Activated CD8-positive, alpha-beta memory T cell treated with anti-CD3 and anti-CD28 coated beads for 4 hours (primary cell): ENCODE results near the gene ASIC2.

Experiments used
- DNase-seq, 2 donors: peaks; one replicate each; pipeline ENCODE4 v3.0.0-alpha.2; 2020; ENCODE audit warnings: low read depth in 2 of 2

Gene ASIC2

DNA sequence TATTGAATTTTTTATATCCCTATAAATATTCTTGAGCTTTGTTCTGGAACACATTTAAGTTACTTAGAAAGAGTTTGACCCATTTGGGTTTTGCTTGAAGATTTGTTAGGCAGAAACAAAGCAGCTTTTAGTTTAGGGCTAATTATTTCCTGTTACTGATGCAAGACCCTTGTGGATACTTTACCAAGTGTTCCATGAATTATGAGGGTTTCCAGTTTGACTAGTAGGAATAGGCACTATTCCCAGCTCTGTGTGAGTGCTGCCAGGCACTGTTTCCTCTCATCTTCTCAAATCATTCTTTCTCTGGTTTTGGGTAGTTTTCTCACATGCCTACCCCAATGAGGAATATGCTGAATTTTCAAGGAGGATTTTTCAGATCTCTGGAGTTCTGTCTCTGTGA lies 221.4 kb downstream of the ASIC2 start:
- DNase-seq, result no peak

DNA sequence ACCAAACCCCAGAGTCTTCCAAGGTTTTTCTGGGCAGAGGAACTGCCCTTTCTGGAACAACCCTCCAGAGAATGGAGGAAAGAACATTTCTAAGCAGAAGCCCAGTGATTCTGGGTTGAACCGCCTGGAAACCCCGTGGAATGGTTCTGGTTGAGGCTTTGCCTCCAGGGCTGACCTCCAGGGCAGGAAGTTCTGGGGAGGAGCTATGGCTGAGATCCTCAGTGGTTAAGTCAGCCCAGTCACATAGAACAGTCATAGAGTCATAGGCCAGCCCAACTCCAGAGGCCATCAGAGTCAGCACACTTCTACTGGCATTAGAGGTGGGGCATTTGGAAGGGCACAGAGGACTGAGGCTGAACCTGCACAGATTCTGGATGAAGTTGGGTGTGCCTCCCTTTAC lies 235.5 kb downstream of the ASIC2 start:
- DNase-seq, result no peak

DNA sequence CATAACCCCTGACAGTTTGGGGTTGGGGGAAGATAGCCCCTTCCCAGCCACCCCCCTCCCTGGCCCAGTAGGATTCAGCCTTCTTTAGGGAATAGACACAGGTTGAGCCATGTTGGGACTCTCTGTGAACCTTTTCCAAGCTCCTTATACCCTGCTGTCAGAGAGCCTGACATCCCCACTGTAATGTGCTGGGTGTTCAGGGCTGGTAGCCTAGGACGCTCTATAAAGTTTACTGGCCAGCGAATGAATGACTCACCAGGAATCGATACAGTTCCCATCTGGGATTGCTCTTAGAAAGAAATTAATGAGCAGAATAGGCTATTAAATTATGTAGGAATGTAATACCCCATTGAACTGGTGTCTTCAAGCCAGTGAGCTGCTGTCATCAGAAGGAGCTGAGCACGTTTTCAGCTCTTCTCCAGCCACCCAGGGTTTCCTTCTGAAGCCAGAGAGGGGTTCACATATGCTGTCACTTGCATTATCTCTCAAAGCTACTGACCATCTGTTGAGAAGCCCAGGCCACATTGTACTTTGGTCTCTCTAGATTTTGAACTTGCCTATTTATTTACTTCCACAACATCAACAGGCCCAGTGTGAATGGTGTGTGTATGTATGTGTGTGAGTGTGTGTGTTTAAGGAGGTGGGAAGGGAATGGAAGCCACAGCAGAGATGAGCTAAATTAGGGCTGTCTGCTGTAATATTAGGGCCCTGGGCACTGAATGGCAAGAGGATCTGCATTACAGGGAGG lies 236.5 kb downstream of the ASIC2 start:
- no peak for DNase-seq

DNA sequence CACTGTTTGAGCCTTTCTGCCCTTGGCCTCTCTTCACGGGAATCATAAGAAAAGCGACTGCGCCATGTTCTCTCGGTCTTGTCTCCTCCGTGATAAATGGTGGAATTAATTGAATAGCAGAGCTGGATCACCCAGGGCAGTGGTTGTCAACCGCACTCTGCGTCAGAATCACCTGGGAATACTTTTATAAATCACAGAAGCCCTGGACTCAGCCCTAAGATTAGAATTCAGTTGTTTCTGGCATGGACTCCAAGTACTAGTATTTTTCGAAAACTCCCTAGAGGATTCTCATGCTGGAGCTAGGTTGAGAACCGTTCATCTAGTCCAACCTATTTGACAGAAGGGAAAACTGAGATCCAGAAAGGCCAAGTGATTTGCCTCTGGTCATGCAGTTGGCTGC lies 237.3 kb downstream of the ASIC2 start:
- DNase-seq, result no peak

DNA sequence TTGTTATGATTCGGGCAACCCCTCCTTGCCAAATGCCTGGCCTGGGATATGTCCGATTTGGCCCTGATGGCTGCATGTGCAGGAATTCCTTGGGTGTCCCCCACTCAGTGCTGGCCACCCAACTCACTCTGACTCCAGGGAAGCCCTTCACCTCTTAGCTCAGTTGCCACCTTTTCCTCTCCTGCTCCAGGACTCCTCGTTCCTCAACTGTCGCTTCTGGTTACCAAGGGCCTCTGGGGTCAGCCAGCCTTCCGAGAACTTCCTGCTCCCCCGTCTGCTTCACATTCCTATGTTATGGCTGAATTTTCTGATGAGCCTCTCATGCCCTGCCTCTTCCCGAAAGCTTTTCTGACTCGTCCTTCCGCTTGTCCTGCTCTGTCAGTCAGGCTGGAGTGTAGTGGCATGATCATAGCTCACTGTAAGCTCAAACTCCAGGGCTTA lies 237.9 kb downstream of the ASIC2 start:
- DNase-seq, result no peak

DNA sequence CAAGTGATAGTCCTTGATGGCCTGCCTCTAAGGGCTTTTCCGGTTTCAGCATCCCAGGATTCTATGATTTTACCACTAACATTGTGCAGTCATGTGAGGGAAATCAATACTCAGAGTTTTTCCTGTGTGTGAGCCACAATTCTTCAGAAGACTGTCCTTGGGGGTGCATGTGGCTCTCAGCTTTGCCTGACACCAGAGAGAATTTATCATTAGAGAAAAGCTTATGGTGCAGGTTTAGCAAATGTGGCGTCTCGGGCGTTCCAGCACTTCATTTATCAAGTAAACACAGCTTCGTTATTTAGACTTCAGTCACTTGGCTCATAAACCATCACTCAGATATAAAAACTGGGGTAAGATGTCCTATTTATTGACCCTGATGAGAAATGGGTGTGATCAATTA lies 238.7 kb downstream of the ASIC2 start:
- DNase-seq, result no peak

DNA sequence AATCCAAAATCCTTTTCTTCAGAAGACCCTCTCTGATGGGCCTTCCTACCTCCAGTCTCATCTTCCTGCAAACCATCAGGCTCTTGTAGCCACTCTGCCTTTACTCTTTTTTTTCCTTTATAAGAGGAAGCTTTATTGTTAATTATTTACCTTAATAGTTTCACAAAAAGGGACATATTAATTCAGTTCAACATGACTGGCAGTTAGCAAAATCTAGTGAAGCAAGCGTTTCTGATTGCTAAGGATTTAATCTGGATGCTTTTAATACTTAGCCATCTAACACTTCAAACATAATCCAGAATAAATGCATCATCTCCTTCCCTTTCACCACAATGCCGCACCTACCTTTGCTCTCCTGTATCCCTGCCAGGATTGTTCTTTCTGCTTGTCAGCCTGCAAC lies 239.4 kb downstream of the ASIC2 start:
- no peak for DNase-seq

DNA sequence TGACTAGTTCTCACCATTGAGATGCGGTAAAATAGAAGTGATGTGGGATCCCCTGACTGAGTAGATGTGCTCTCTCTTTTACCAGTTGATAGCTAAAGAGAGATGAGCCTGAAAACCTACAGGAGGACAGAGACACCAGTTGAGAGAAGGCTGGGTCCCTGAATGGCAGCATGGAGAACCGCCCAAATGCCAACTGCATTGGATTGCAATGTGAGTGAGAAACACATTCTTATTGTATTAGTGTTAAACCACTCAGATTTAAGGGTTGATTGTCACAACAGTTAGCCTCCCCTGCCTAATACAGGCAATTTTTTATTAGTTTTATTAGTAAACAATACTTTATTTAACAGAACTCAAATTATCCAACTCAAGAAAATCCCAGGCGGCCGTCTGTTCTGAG lies 240.2 kb downstream of the ASIC2 start:
- no peak for DNase-seq

DNA sequence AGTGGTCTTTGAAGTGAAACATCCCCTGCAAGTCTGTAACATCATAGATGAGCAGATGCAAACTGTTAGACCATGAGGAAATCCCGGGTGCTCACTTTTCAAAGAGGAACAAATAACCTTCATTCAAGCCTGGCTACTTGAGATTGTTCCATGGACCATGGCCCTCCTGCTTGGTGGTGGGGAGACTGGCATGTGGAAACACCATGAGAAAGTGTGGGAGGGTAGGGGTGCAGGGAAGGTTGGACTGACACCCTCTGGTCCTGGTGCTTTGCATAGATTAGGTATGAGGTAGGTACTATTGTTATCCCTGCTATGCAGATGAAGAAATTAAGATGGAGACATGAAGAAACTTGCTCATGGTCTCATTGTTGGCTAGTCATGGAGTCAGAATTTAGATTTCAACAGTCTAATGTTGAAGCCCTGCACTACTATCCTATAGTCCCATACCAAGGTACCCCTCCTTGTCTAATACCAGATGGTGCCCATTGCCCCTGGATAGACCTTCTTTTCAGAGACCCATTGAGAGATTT lies 242.4 kb downstream of the ASIC2 start:
- no peak for DNase-seq

DNA sequence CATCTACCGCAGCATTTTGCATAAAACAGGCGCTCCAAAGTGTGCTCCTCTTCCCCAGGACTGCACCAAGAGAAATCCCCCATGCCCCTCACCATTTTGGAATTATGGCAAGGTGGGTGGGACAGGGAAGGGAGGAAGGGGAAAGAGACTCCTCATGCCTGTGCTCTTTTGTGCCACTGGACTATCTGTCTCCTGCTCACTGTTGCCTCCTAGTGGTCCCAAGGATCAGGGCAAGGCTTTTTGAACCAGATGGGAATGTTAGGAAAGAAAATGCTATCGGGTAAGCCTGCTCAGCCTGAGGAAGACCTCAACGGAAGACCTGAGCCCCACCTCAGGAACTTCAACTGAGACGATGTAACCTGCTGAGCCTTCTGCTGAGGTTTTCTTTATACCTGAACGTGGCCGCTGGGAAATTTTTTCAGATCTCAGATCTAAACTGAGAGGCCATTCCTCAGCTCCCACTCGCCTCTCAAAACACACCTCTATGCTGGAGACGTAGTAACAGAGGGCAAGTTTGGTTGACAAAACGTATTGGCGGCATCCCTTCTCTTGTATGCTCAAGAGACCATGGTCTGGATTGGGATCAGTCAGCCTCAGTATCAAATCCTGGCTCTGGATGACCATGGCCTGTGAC lies 243.2 kb downstream of the ASIC2 start:
- DNase-seq, result peak in 1 of 2 donors; percentile 2

DNA sequence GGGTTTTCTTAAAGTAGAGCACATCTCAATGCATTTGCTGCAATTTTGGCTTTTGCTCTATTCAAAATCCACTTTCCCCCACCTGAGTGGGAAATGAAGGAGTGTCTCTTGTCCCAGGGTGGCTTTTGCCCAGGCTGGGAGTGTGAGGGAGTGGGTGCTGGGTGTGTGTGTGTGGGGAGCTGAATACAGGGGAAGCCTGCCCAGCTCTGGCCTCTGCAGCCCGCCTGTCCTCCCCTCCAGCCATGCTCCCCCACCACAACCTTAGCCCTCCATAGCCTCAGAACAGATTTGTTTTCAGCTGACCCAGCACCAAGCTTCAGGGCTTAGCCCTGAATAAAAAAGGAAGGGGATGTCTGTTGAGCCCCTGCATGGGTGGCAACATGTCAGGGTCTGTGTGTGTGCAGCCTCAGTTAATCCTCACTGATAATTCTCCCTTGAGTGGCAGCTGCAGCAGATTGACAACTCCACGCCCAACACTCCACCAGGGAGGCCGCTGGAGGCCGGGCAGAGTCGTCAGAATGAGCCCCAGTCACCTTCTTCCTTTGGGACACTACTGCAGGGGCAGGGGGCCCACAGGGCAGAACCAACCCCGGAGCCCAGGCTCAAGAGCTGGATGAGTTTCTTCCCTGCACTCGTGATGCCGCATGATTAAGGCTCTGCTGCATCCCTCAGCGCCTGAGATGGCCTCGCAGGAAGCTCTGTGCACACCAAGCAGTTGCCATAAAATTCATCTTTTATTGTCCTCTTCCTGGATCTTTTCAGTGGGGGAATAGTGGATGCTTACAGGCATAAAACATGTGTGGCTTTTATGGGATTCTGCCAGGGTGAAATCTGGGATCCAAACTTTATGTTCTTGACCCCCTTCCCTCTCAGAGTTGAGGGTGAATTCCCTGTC lies 246.5 kb downstream of the ASIC2 start:
- DNase-seq, result no peak

DNA sequence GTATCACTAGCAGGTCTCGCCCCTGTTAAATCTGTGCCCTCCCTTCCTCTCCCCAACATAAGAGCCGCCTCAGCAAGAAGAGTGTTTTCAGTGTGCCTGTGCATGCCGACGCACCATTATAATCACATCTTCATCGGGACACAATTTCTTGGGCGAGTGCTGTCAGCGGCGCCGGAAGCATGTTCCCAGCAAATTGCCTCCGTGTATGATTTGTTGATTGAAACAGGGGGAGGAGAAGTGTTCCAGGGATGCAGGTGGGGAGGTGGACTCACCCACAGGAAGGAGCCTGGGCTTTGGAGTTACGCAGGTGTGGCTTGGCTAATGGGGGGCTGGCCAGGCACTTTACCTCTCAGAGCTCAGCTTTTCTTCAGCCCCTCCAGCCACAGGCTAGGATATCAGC lies 247.9 kb downstream of the ASIC2 start:
- DNase-seq, result no peak

DNA sequence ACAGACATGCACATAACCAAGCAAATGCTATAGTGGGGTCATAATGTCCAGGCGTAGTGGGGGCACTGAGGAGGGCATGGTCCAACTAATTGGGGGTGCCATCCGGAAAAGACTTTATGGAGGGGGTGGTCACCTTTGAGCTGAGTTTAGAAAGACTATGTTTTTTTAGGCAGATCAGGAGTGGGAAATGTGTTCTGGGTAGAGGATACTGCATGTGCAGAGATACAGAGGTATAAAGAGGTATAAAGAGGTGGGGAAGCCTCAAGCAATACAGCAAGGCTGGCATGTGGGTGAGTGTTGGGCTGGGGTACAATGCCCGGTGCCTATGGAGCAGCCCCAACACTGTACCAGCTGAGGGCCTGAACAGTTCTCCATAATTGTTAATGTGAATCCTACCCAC lies 248.3 kb downstream of the ASIC2 start:
- DNase-seq, result no peak

DNA sequence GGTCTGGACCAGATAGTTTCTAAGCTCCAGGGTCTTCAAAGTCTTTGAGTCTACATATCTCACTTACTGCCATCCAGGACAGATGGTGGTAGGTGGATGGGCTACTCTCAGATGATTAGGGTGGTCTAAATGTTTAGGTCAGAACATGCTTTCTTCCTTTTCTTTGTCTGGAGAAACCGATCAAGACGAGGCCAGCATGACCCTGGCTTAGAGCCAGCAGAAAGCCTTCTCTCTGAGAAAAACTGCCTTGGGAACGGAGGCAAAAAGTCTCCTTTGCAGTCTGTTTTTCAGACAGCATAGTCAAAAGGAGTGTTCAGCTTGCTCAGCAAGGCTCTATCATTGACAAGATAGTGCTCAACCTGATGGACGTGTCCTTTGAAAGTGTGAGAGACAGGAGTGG lies 252.6 kb downstream of the ASIC2 start:
- no peak for DNase-seq

DNA sequence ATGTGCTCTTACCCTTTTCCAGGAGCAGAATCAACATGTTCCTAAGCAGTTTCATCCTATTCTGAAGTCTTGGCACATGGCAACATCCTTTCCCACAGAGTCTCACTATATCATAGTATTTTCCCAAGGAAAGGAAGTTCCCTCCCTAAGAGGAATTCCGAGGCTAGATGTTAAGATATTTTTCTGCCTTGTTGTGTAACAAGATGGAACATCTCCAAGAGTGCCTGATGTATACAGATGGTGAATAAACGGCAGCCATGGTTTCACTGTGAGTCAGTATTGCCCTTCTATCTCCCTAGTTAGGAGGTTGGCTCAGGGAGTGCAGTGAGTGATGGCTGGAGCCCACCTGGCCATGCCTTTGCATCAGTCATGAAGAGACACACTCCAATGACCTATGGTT lies 253.2 kb downstream of the ASIC2 start:
- no peak for DNase-seq

DNA sequence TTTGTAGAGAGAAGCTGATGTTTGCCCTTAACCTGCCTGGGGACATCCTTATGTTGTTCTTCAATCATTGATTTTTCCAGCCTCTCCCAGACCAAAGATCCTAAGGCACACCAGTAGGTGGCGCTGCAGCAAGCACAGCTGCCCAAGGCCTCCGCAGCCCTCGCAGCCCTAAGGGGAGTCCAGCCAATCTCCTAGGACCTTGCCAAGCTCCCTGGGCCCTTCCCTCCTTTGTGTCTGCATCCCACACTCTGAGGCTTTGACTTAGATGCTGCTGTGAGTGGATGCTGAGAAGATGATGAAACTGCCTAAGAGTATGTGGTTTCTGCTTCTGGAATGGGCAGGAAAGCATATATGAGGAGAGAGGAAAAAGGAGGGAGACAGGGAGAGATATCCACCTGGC lies 254.4 kb downstream of the ASIC2 start:
- no peak for DNase-seq

DNA sequence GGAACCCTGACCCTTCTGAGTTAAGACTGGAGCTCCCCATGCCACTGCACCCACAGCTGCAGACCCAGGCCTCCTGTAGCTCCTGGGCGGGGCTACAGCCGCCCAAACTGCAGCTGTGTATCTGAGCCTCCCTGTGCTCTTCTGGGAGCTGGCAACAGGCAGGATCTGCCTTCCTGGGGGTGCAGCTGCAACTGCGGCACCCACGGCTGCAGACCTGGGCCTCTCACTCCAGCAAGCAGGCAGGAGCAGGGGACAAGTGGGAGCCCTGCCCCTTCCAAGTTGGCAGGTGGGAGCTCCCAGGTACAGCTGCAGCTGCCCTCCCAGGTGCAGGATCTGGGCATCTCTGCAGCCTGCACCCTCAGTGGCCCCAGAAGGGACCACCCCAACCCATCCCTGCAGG lies 259.9 kb downstream of the ASIC2 start:
- no peak for DNase-seq

DNA sequence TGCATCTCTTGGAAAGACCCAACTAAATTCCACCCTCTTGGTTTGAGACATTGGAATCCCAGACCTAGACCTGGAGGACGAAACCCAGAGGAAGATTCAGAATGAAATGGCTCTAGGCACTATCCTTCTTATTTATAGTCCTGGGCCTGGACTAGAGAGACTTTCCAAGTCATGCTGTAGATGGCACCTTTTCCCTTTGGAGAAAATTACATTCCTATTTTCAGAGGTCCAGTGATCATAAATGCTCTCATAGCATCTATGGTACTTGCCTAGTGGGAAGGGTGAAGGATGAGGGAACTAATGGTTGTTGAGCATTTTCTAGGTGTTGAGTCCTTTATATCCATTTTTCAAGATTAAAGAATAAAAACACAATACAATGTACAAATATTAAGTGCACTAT lies 264.3 kb downstream of the ASIC2 start:
- DNase-seq, result no peak

DNA sequence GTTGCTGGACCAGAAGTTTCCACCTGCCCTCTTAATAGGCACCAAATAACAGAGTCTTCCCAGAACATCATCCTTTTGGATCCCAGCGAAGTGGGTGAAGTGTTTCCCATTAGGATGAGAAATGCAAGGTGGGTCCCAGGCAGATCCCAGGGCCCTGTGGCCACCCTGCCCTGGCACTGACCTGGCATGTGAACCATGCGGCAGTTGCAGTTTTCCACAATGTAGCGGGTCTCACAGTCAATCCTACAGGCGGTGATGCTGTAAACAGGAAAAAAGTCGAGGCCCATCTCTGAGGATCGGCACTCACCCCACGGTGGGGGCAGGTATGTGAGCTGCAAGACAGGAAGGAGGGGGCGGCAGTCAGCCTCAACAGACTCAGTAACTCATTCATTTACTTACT lies 265.0 kb downstream of the ASIC2 start:
- no peak for DNase-seq

DNA sequence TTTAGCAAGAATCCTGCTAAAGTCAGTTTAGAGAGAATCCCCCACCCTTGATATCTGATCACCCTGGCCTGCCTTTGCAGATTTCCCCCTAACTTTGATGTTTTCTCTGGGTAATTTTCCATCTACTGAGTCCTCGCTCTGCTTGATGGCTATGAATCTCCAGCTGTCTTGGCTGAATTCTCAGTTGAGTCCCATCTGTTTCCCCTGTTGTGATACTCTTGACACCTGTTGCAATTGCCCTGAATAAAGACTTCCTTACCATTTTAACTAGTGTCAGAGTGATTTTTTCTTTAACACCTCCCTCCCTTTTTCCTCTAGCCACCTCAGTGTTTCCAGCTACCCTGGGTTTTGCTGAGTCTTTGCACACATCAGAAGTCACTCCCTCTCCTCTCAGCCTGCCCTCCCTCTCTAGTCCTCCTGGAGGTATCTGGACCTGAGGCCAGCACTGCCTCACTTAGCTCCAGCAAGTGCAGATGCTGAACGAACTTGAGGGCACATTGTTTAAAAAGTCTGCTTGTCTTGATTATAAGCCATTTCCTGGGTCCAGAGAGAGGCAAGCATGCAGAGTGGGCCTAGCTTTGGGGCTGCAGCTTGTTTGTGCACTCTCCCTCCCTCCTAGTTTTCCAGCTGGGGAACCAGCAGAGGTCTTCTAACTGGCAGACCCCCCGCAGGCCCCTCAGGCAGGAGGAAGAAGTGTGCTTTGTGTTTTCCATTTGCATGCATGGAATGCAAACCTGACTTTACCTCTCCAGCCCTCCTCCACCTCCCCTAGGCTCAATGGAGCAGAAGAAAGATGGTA lies 268.2 kb downstream of the ASIC2 start:
- no peak for DNase-seq

DNA sequence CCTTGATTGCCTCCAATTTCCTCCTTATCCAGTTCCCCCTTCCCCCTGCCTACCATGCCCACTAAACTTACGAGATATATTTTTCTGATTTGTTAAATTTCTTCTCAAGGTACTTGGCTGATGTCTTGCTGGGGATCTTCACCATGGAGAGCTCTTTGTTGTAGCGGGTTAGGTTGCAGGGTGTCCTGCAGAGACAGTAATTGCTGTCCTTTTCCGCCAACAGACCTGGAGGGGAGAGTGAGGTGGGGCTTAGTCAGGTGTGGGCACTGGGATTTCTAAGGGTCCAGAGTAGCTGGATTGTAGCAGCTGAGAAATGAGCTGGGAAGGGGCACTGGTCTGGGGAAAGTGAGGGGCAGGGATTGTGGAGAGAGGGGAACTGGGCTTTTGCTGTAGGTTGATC lies 269.3 kb downstream of the ASIC2 start:
- no peak for DNase-seq
